Hepatic stellate cell (primary cell): Measurements from ENCODE around the gene ZCCHC3.

Source experiments
- DNase-seq: peaks from one replicate; pipeline ENCODE4 v3.0.0; 2011; ENCODE audit warnings: low spot score

ZCCHC3 gene

GRCh38 chr20:346640-347316 is 49.4 kb downstream of the ZCCHC3 start, which contains the start of gene NRSN2:
Gene NRSN2, plus strand, starts transcription at chr20:347111. Its CDS starts 2,533 bp downstream, at chr20:349644.
- DNase-seq, result peak; percentile 85

- DNase-seq, result no peak
Measured at GRCh38 chr20:347317-347639, 49.9 kb downstream of the ZCCHC3 start.

GRCh38 chr20:347640-348484 is 50.5 kb downstream of the ZCCHC3 start:
- peak; percentile 98 for DNase-seq

GRCh38 chr20:348972-349841 is 51.8 kb downstream of the ZCCHC3 start:
- no peak for DNase-seq
